Fibroblast of the aortic adventitia (primary cell): ENCODE results near the gene GPLD1. TPM values are rescaled to one million over a fixed set of nuclear protein-coding genes. Genes with fewer than 3 reads are reported as not detected.
A peak's percentile ranks its signal among the peaks of the same experiment; 100 is the strongest.

Experiments used
- DNase-seq: peaks from one replicate; pipeline ENCODE4 v3.0.0-alpha.2; 2010; ENCODE audit warnings: low read depth
- H3K4me3 ChIP-seq: 2 replicates; pipeline ENCODE4 v1.5.1; 2011; ENCODE audit warnings: low read depth, mild to moderate bottlenecking, control low read depth, low read length, moderate library complexity
- total RNA-seq: library from RNA; depleted of rRNA; stranded (reverse); fragments of >200 nt; gene quantifications from 2 replicates; pipeline ENCODE4 v1.2.3, GENCODE V29; 2012; ENCODE audit warnings: low replicate concordance
- TF ChIP-seq, protein P1 (sequence below): IDR thresholded peaks from 2 replicates; pipeline ENCODE4 v1.5.1; 2011; ENCODE audit warnings: mild to moderate bottlenecking, low read length, control low read depth, inconsistent platforms; ENCODE audit not compliant: insufficient read depth

Gene GPLD1
- total RNA-seq, 1 donor: 0.27 TPM

DNA sequence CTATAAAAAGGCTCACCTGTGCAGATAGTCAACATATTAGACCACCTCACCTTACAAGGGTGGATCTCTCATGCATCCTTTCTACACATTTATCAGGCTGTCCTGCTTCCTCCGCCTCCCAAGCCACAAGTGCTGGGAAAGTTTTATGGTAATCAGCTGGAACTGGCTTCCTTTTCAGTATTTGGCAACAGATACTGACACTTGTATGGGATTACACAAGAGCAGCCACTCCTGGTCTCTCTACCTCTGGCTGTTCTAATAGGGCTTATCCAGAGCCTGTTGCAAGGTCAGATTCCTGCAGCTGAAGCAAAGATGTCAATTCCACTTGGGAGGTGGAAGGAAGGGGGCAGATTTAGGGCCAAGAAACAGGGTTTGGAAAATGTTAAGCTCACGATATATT is 503 bp upstream of the GPLD1 start:
- H3K4me3 ChIP-seq: no peak overlapping the region
- peak; percentile 11 for DNase-seq
- TF ChIP-seq, protein P1, sequence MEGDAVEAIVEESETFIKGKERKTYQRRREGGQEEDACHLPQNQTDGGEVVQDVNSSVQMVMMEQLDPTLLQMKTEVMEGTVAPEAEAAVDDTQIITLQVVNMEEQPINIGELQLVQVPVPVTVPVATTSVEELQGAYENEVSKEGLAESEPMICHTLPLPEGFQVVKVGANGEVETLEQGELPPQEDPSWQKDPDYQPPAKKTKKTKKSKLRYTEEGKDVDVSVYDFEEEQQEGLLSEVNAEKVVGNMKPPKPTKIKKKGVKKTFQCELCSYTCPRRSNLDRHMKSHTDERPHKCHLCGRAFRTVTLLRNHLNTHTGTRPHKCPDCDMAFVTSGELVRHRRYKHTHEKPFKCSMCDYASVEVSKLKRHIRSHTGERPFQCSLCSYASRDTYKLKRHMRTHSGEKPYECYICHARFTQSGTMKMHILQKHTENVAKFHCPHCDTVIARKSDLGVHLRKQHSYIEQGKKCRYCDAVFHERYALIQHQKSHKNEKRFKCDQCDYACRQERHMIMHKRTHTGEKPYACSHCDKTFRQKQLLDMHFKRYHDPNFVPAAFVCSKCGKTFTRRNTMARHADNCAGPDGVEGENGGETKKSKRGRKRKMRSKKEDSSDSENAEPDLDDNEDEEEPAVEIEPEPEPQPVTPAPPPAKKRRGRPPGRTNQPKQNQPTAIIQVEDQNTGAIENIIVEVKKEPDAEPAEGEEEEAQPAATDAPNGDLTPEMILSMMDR: no peak

DNA sequence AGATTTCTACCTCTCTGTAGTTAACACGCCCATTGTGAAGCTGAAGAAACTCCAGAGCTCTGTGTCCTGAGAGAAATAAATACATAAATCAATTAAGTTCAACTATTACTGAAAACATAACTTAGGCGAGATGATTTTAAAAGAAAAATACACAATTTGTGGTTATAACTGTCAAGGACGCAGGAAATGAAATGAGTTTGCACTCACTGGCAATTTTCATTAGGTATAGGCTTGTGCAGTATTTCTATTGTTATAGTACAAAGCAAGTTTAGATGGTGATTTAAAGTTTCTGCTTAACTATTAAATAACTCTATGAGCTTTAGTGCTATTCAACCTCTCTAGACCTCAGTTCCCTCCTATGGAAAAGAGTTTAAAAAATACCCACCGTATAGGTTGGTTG is 3.3 kb downstream of the GPLD1 start:
- no peak overlapping the region for H3K4me3 ChIP-seq
- no peak for DNase-seq
- TF ChIP-seq, protein P1: no peak

DNA sequence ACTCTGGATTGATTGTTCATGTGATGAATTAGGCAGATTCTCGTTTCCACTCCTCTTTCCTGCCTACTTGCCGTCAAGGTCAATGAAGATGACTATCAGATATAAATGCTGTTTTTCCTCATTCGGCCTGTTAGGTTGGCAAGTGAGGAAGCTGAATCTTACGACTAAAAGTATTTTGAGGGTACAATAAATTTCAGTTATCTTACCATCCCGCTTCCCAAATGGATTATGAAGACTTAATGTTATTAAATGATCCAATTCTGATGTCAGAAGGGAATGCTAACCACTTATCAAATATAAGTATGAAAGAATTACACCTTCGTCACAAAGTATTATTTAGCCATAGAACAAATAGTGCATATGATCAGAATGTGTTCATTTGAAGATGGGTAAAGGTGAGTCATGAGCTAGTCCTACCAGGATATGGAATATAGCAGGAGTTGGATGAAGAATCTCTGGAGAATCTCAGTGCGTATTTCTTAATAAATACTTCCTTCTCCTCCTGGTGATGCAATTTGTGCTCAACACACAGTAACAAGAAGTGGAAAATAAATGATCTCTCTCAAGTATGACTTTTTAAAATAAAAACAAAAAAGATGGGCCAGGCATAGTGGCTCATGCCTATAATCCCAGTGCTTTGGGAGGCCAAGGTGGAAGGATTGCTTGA is 4.6 kb downstream of the GPLD1 start:
- TF ChIP-seq, protein P1: no peak
- H3K4me3 ChIP-seq: no peak overlapping the region
- DNase-seq: no peak

DNA sequence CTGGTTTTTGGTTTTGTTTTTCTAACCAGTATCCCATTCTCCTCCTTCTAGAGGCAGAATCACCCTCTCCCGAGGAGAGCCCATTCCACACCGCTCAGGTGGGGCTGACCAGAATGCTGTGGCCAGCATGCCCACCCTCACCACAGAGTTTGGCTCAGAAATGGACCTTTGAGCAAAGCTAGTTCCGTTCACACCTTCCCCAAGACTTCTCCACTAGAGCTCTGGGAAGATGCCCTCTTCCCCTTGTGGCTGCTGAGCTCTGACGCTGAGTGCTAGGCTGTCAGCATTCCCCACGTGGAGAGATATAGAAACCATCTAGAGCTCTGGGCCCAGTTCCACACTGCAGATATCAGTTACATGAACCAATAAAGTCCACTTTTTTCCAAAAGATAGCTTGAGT is 7.9 kb downstream of the GPLD1 start:
- H3K4me3 ChIP-seq: no peak overlapping the region
- TF ChIP-seq, protein P1: no peak
- DNase-seq: no peak

DNA sequence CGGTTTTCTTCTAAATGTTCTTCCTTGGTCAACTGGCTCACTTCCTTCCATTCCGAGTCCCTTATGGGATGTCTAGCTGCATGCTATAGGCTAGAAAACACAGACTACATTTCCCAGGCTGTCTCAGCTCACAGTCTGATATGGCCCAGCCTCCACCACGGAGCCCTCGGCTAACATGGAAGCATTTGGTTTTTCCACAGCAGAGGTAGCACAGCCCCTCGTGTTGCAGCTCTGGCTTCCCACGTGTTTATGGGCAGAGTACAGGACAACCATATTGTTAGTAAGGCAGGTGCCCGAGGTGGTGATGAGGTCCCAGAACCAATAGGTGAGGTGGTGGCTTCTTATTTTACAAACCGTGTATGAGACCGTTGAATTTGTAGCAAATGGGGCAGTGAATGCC is 8.7 kb downstream of the GPLD1 start:
- TF ChIP-seq, protein P1: no peak
- no peak for DNase-seq
- no peak overlapping the region for H3K4me3 ChIP-seq

DNA sequence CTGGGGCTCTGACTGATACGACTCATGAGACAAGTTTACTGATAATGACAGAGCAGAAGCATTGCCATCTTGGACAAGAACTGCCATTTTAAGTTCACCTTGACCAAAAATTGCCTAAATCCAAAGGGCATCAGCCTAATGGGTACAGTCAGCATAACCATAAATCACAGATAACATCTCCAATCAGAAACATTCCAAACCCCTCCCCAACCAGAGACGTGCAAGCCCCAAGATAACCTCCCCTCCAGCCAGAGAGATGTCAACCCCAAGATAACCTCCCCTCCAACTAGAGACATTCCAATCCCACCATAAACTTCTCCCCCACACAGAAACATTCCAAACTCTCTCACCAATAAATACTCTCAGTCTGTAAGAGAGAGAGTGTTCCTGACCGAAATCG is 10.5 kb downstream of the GPLD1 start:
- H3K4me3 ChIP-seq: no peak overlapping the region
- TF ChIP-seq, protein P1: no peak
- DNase-seq: no peak

DNA sequence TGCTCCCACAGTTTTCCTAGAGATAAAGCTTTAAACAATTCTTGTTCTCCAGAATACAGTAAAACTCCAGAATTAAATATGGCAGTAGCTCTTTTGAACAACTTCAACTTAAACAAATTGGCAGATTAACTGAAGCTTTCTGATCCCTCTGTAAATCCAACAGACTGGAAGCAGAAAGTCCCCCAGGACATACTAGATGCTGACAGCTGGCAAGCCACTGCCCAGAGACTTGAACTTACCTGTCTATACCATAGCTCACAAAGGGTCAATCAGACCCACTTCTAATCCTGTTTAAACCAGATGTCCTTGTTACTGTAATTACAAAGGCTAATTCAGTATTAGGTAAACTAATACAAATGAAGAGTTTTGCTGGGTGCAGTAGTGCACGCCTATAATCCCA is 12.3 kb downstream of the GPLD1 start:
- TF ChIP-seq, protein P1: no peak
- no peak overlapping the region for H3K4me3 ChIP-seq
- DNase-seq: no peak
